Hepatocyte (in vitro differentiated cells): ENCODE results near the gene AXDND1. TPM values are rescaled to one million over a fixed set of nuclear protein-coding genes. Genes with fewer than 3 reads are reported as not detected.

ENCODE experiments used
- DNase-seq: peaks from one replicate; pipeline ENCODE4 v3.0.0-alpha.2; 2016; ENCODE audit warnings: low spot score
- H2AFZ ChIP-seq: fragments of 200-600 bp; sonication (generic); 2 replicates; pipeline ENCODE4 v1.6.0; 2016; ENCODE audit warnings: antibody characterized with exemption, mild to moderate bottlenecking
- H3K27ac ChIP-seq: fragments of 200-600 bp; sonication (generic); 2 replicates; pipeline ENCODE4 v1.5.1; 2016; ENCODE audit warnings: mild to moderate bottlenecking
- H3K27me3 ChIP-seq: fragments of 200-600 bp; sonication (generic); 2 replicates; pipeline ENCODE4 v1.6.1; 2016
- H3K36me3 ChIP-seq: fragments of 200-600 bp; sonication (generic); replicated peaks from 2 replicates; pipeline ENCODE4 v1.5.1; 2016; ENCODE audit warnings: low read depth; ENCODE audit not compliant: insufficient read depth
- H3K4me1 ChIP-seq: fragments of 200-600 bp; sonication (generic); 2 replicates; pipeline ENCODE4 v1.5.1; 2016; ENCODE audit warnings: mild to moderate bottlenecking, moderate library complexity; ENCODE audit not compliant: insufficient read depth
- H3K4me2 ChIP-seq: fragments of 200-600 bp; sonication (generic); 2 replicates; pipeline ENCODE4 v1.6.0; 2016
- H3K4me3 ChIP-seq: fragments of 200-600 bp; sonication (generic); 2 replicates; pipeline ENCODE4 v1.5.1; 2016; ENCODE audit warnings: mild to moderate bottlenecking
- H3K79me2 ChIP-seq: fragments of 200-600 bp; sonication (generic); 2 replicates; pipeline ENCODE4 v1.6.0; 2017; ENCODE audit warnings: mild to moderate bottlenecking
- H3K9me2 ChIP-seq: fragments of 200-600 bp; sonication (generic); replicated peaks from 2 replicates; pipeline ENCODE4 v1.6.0; 2017; ENCODE audit warnings: mild to moderate bottlenecking; ENCODE audit not compliant: insufficient read depth
- H3K9me3 ChIP-seq: fragments of 200-600 bp; sonication (generic); 2 replicates; pipeline ENCODE4 v1.5.1; 2016; ENCODE audit warnings: low read depth, mild to moderate bottlenecking
- H4K20me1 ChIP-seq: fragments of 200-600 bp; sonication (generic); 2 replicates; pipeline ENCODE4 v1.6.0; 2016; ENCODE audit warnings: mild to moderate bottlenecking; ENCODE audit not compliant: insufficient read depth, poor library complexity, severe bottlenecking
- CTCF ChIP-seq: fragments of 200-600 bp; sonication (generic); IDR thresholded peaks from 2 replicates; pipeline ENCODE4 v1.5.1; 2016; ENCODE audit warnings: antibody characterized with exemption, mild to moderate bottlenecking; ENCODE audit not compliant: poor library complexity
- EZH2 ChIP-seq: fragments of 200-600 bp; sonication (generic); IDR thresholded peaks from 2 replicates; pipeline ENCODE4 v1.6.1; 2016; ENCODE audit warnings: antibody characterized with exemption, mild to moderate bottlenecking, borderline replicate concordance
- EZH2phosphoT487 ChIP-seq: fragments of 200-600 bp; sonication (generic); IDR thresholded peaks from one replicate; pipeline ENCODE4 v1.6.1; 2018; ENCODE audit warnings: antibody characterized with exemption, mild to moderate bottlenecking, low read depth, moderate library complexity; ENCODE audit not compliant: unreplicated experiment, severe bottlenecking
- WGBS: methylation state at CpG from one replicate; pipeline ENCODE4 v1.1.6; 2016; ENCODE audit warnings: low lambda C conversion rate; ENCODE audit errors: missing lambda C conversion rate; 5-methylcytosine and 5-hydroxymethylcytosine counted together
- polyA plus RNA-seq: library from polyadenylated mRNA; unstranded; fragments of >200 nt; fragmentation: Nextera tagmentation; extraction: Ambion mirVana; gene quantifications from 2 replicates; pipeline ENCODE4 v1.2.1, GENCODE V29; 2016
- total RNA-seq: library from RNA; depleted of rRNA; stranded (reverse); fragments of >200 nt; gene quantifications from 2 replicates; pipeline ENCODE4 v1.2.3, GENCODE V29; 2014

AXDND1 gene
- total and polyA plus RNA-seq, 2 experiments from 2014 or later, result 0.13 to 0.27 TPM

- 95% methylated on average over 7 of the region's 7 CpGs for WGBS
- Histone ChIP-seq H3K4me1 (no peaks in the 10 kb centered on the region), H3K4me3 (no peak overlapping the region), H2AFZ (no peak overlapping the region), H3K4me2 (no peak overlapping the region), H3K9me2 (no peaks in the 10 kb centered on the region), H3K36me3 (no peaks in the 10 kb centered on the region), H3K9me3 (no peaks in the 10 kb centered on the region), H3K27ac (no peak overlapping the region), H3K27me3 (no peaks in the 10 kb centered on the region), H4K20me1 (no peaks in the 10 kb centered on the region), H3K79me2 (peaks cover 5% of the 10 kb centered on the region)
- DNase-seq, result no peak
- TF ChIP-seq CTCF, result no peak
- TF ChIP-seq EZH2, result no peak
- TF ChIP-seq EZH2phosphoT487, result no peak
Observed at GRCh38 chr1:179327196-179327595, 38.6 kb upstream of the AXDND1 start.

DNA sequence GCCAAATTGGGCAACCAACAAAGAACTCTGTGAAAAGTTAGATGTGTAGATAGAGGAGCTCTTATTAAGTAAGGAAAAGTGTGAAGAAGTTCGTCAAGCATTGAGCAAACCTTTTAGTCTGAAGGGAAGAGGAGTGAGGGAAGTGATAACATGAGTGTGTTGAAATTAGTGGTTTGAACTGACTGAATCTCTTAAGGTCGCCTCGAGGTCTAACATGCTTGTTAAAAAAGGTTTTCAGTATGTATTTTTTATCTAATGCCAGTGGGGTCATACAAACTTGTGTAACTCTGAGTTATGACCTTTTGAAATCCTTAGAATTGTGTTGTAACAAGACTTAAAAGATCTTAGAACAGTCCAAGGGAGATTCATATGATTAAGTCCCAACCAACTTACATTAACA lies 38.1 kb upstream of the AXDND1 start:
- Histone ChIP-seq H3K4me3 (no peak overlapping the region), H2AFZ (no peak overlapping the region)

GRCh38 chr1:179329862-179330261 lies 35.9 kb upstream of the AXDND1 start:
- TF ChIP-seq CTCF (no peak), EZH2 (no peak), EZH2phosphoT487 (no peak)
- Histone ChIP-seq H3K4me2 (no peak overlapping the region), H2AFZ (no peak overlapping the region), H3K79me2 (peaks cover 2% of the 10 kb centered on the region), H3K9me2 (no peaks in the 10 kb centered on the region), H3K4me1 (no peaks in the 10 kb centered on the region), H4K20me1 (no peaks in the 10 kb centered on the region), H3K9me3 (no peaks in the 10 kb centered on the region), H3K27ac (no peak overlapping the region), H3K4me3 (no peak overlapping the region), H3K36me3 (no peaks in the 10 kb centered on the region), H3K27me3 (no peaks in the 10 kb centered on the region)
- WGBS, result 88% methylated on average over 2 of the region's 2 CpGs
- DNase-seq, result no peak

More for the DNA sequence above, 38.1 kb upstream of the AXDND1 start:
- no peaks in the 10 kb centered on the region for H3K4me1 ChIP-seq
- no peaks in the 10 kb centered on the region for H3K9me3 ChIP-seq
- WGBS, result 57% methylated on average over 3 of the region's 3 CpGs
- H3K27me3 ChIP-seq, result no peaks in the 10 kb centered on the region
- H3K36me3 ChIP-seq, result no peaks in the 10 kb centered on the region
- no peaks in the 10 kb centered on the region for H3K9me2 ChIP-seq
- H3K27ac ChIP-seq, result no peak overlapping the region
- no peak overlapping the region for H3K4me2 ChIP-seq
- H3K79me2 ChIP-seq, result peaks cover 2% of the 10 kb centered on the region
- TF ChIP-seq EZH2phosphoT487, result no peak
- no peaks in the 10 kb centered on the region for H4K20me1 ChIP-seq
- DNase-seq, result no peak

DNA sequence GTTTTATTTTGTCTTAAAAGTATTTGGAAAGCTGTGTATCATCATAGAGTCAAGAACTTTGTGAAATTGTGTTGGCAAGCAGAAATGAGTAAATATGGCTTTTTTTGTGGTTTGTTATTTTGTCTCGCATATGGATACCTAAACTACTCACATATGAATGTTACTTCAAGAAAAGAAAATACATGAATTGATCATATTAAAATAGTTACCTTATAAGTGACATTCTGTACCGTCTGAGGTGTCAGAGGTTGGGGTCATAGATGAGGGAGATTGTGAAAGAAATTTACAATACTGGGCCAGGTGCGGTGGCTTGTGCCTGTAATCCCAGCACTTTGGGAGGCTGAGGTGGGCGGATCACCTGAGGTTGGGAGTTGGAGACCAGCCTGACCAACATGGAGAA lies 31.3 kb upstream of the AXDND1 start:
- WGBS, result 96% methylated on average over 4 of the region's 4 CpGs
- no peaks in the 10 kb centered on the region for H3K9me3 ChIP-seq
- H2AFZ ChIP-seq, result no peak overlapping the region
- H4K20me1 ChIP-seq, result no peaks in the 10 kb centered on the region
- no peaks in the 10 kb centered on the region for H3K9me2 ChIP-seq
- no peak overlapping the region for H3K4me3 ChIP-seq
- H3K4me2 ChIP-seq, result no peak overlapping the region
- H3K79me2 ChIP-seq, result no peaks in the 10 kb centered on the region
- no peak overlapping the region for H3K27ac ChIP-seq
- no peaks in the 10 kb centered on the region for H3K36me3 ChIP-seq
- no peak for DNase-seq
- H3K4me1 ChIP-seq, result no peaks in the 10 kb centered on the region
- H3K27me3 ChIP-seq, result no peaks in the 10 kb centered on the region
- no peak for TF ChIP-seq EZH2
- TF ChIP-seq CTCF, result no peak
- no peak for TF ChIP-seq EZH2phosphoT487
